ENCODE results near the gene CARD6.

DNA sequence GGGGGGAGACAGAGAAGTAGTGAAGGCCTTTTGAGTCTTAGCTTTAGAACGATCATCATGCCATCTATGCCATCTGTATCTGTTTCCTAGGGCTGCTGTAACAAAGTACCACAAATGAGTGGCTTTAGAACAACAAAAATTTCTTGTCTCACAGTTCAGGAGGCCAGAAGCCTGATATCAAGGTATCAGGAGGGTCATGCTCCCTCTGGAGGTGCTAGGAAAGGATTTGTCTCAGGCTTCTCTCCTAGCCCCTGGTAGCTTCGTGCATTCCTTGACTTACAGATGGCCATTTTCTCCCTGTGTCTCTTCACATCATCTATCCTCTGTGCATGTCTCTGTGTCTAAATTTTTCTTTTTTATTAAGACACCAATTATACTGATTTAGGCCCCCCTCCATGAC lies 5.2 kb downstream of the CARD6 start:
- TF ChIP-seq, protein P1, sequence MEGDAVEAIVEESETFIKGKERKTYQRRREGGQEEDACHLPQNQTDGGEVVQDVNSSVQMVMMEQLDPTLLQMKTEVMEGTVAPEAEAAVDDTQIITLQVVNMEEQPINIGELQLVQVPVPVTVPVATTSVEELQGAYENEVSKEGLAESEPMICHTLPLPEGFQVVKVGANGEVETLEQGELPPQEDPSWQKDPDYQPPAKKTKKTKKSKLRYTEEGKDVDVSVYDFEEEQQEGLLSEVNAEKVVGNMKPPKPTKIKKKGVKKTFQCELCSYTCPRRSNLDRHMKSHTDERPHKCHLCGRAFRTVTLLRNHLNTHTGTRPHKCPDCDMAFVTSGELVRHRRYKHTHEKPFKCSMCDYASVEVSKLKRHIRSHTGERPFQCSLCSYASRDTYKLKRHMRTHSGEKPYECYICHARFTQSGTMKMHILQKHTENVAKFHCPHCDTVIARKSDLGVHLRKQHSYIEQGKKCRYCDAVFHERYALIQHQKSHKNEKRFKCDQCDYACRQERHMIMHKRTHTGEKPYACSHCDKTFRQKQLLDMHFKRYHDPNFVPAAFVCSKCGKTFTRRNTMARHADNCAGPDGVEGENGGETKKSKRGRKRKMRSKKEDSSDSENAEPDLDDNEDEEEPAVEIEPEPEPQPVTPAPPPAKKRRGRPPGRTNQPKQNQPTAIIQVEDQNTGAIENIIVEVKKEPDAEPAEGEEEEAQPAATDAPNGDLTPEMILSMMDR (IDR thresholded peaks at IDR 0.05; ENCODE audit: control extremely low read depth in 1 of 3, insufficient read depth in 1 of 3, low read depth in 1 of 3, low read length in 3 of 3), result no peak
- no peak for TF ChIP-seq EGR1 (IDR thresholded peaks at IDR 0.05; ENCODE audit: borderline replicate concordance, low read depth, low read length)
- TF ChIP-seq, protein P2, sequence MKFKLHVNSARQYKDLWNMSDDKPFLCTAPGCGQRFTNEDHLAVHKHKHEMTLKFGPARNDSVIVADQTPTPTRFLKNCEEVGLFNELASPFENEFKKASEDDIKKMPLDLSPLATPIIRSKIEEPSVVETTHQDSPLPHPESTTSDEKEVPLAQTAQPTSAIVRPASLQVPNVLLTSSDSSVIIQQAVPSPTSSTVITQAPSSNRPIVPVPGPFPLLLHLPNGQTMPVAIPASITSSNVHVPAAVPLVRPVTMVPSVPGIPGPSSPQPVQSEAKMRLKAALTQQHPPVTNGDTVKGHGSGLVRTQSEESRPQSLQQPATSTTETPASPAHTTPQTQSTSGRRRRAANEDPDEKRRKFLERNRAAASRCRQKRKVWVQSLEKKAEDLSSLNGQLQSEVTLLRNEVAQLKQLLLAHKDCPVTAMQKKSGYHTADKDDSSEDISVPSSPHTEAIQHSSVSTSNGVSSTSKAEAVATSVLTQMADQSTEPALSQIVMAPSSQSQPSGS (IDR thresholded peaks at IDR 0.05; ENCODE audit: low read length), result no peak
- TF ChIP-seq RAD21 (IDR thresholded peaks at IDR 0.05 in 1 of 2, conservative IDR thresholded peaks at IDR 0.05 in 1 of 2; ENCODE audit: low read depth in 2 of 2, low read length in 2 of 2), result no peak
- TF ChIP-seq TCF12 (IDR thresholded peaks at IDR 0.05; ENCODE audit: low read depth, low read length), result no peak
- TF ChIP-seq CREB1 (IDR thresholded peaks at IDR 0.05), result no peak
- TF ChIP-seq TAF1 (IDR thresholded peaks at IDR 0.05; ENCODE audit: low read depth, low read length), result no peak
- TF ChIP-seq POLR2A (IDR thresholded peaks at IDR 0.05; ENCODE audit: control extremely low read depth in 1 of 2, low read depth in 2 of 2, low read length in 2 of 2), result no peak
- no peak for TF ChIP-seq SP1 (IDR thresholded peaks at IDR 0.05; ENCODE audit: low read depth, low read length)
- TF ChIP-seq ASH2L (IDR thresholded peaks at IDR 0.05; ENCODE audit: low read length), result no peak
- TF ChIP-seq TBP (IDR thresholded peaks at IDR 0.05; ENCODE audit: low read depth, low read length), result no peak
- no peak for TF ChIP-seq EP300 (IDR thresholded peaks at IDR 0.05; ENCODE audit: borderline replicate concordance in 1 of 2, low read depth in 2 of 2, low read length in 2 of 2)
- no peak for TF ChIP-seq GABPA (IDR thresholded peaks at IDR 0.05; ENCODE audit: borderline replicate concordance, insufficient read depth, low read length)

Data from H1 (cell line).